Osteoblast (primary cell): ENCODE data around the gene FBXW9. TPM values are rescaled to one million over a fixed set of nuclear protein-coding genes. Genes with fewer than 3 reads are reported as not detected.
A peak's percentile ranks its signal among the peaks of the same experiment; 100 is the strongest.

ENCODE experiments used
- DNase-seq: peaks from one replicate; pipeline ENCODE4 v3.0.0; 2011; ENCODE audit warnings: low spot score, mixed read lengths; ENCODE audit not compliant: insufficient read length; ENCODE audit errors: missing footprints
- H2AFZ ChIP-seq: 2 replicates; pipeline ENCODE4 v1.6.0; 2011; ENCODE audit warnings: mild to moderate bottlenecking, low read length
- H3K27ac ChIP-seq: 2 replicates; pipeline ENCODE4 v1.5.1; 2011; ENCODE audit warnings: mild to moderate bottlenecking, low read depth, low read length, moderate library complexity
- H3K27me3 ChIP-seq: 2 replicates; pipeline ENCODE4 v1.6.0; 2012; ENCODE audit warnings: mild to moderate bottlenecking, control low read depth, inconsistent platforms, low read length, moderate library complexity; ENCODE audit not compliant: insufficient read depth
- H3K36me3 ChIP-seq: 2 replicates; pipeline ENCODE4 v1.5.1; 2011; ENCODE audit warnings: mild to moderate bottlenecking, low read length, control low read depth, moderate library complexity; ENCODE audit not compliant: insufficient read depth
- H3K4me1 ChIP-seq: 2 replicates; pipeline ENCODE4 v1.5.1; 2011; ENCODE audit warnings: mild to moderate bottlenecking, low read length, control low read depth, moderate library complexity; ENCODE audit not compliant: insufficient read depth
- H3K4me2 ChIP-seq: 2 replicates; pipeline ENCODE4 v1.6.0; 2011; ENCODE audit warnings: mild to moderate bottlenecking, low read length; ENCODE audit not compliant: insufficient read depth
- H3K4me3 ChIP-seq: fragments of 200-600 bp; sonication (generic); 3 replicates; pipeline ENCODE4 v1.5.1; 2012; ENCODE audit warnings: mild to moderate bottlenecking, low read length, inconsistent platforms; ENCODE audit not compliant: insufficient read depth
- H3K79me2 ChIP-seq: 2 replicates; pipeline ENCODE4 v1.6.0; 2012; ENCODE audit warnings: mild to moderate bottlenecking, low read length, control low read depth, inconsistent platforms; ENCODE audit not compliant: insufficient read depth
- H3K9me3 ChIP-seq: 2 replicates; pipeline ENCODE4 v1.5.1; 2011; ENCODE audit warnings: low read depth, low read length, control low read depth
- H4K20me1 ChIP-seq: 2 replicates; pipeline ENCODE4 v1.6.0; 2012; ENCODE audit warnings: mild to moderate bottlenecking, low read length, control low read depth; ENCODE audit not compliant: insufficient read depth
- CTCF ChIP-seq: IDR thresholded peaks from 2 replicates; pipeline ENCODE4 v1.5.1; 2011; ENCODE audit warnings: mild to moderate bottlenecking, low read depth, low read length, moderate library complexity; ENCODE audit errors: extremely low read depth
- small RNA-seq: library from RNA; depleted of rRNA; stranded (forward); fragments of <200 nt; gene quantifications from one replicate; pipeline ENCODE3, GENCODE V24; 2012
- total RNA-seq: library from RNA; depleted of rRNA; stranded (reverse); fragments of >200 nt; gene quantifications from 2 replicates; pipeline ENCODE4 v1.2.3, GENCODE V29; 2012

Gene FBXW9
- total RNA-seq, 1 donor = 18.5 TPM

- DNase-seq = peak; percentile 98
- TF ChIP-seq CTCF = peak; percentile 76
- no peaks in the 10 kb centered on the region for H3K79me2 ChIP-seq
- H3K27ac ChIP-seq = peak overlapping the region; percentile 23
- no peaks in the 10 kb centered on the region for H3K36me3 ChIP-seq
- H3K4me3 ChIP-seq = peak overlapping the region; percentile 45
- peak overlapping the region; percentile 80 for H3K4me2 ChIP-seq
- H4K20me1 ChIP-seq = no peaks in the 10 kb centered on the region
- no peaks in the 10 kb centered on the region for H3K4me1 ChIP-seq
- no peaks in the 10 kb centered on the region for H3K9me3 ChIP-seq
- H3K27me3 ChIP-seq = no peaks in the 10 kb centered on the region
- peak overlapping the region; percentile 85 for H2AFZ ChIP-seq
Measured at GRCh38 chr19:12639901-12640613, 56.4 kb downstream of the FBXW9 start.

Small RNA genes lying within 50 kb of the gene (small RNA-seq; reads per million reads assigned to genes)
- gene SNORD41 = 6.0 reads per million, percentile 88 among the genes with 10 or more reads in this experiment

Other genes with a start within 250 kb of the FBXW9 start
- gene ZNF709, start 211.8 kb downstream of the FBXW9 start, total RNA-seq = 5.0 and 5.1 TPM in 2 replicates
- gene ZNF564, start 145.1 kb downstream of the FBXW9 start, total RNA-seq = 7.4 and 9.0 TPM in 2 replicates
- 8.7 and 10.6 TPM in 2 replicates for gene ZNF490, start 85.8 kb downstream of the FBXW9 start, total RNA-seq
- gene ZNF791, start 85.7 kb downstream of the FBXW9 start, total RNA-seq = 16.5 and 16.6 TPM in 2 replicates
- gene MAN2B1, start 29.9 kb downstream of the FBXW9 start, total RNA-seq = 35.8 and 43.0 TPM in 2 replicates
- 5.0 and 8.0 TPM in 2 replicates for gene WDR83, start 29.8 kb downstream of the FBXW9 start, total RNA-seq
- gene DHPS, start 14.8 kb downstream of the FBXW9 start, total RNA-seq = 50.4 and 52.5 TPM in 2 replicates
- gene GNG14, start 8.6 kb downstream of the FBXW9 start, total RNA-seq = not detected in 2 replicates
- 36.6 and 39.8 TPM in 2 replicates for gene TNPO2, start 27.3 kb upstream of the FBXW9 start, total RNA-seq
- gene TRIR, start 38.1 kb upstream of the FBXW9 start, total RNA-seq = 123 and 136 TPM in 2 replicates
- 99.5 and 104 TPM in 2 replicates for gene GET3, start 40.9 kb upstream of the FBXW9 start, total RNA-seq
- not detected in 2 replicates for gene BEST2, start 55.2 kb upstream of the FBXW9 start, total RNA-seq
- 16.8 and 21.7 TPM in 2 replicates for gene HOOK2, start 78.9 kb upstream of the FBXW9 start, total RNA-seq
- gene JUNB, start 94.9 kb upstream of the FBXW9 start, total RNA-seq = 85.5 and 93.0 TPM in 2 replicates
- gene PRDX2, start 105.2 kb upstream of the FBXW9 start, total RNA-seq = 155 and 156 TPM in 2 replicates
- 0.29 TPM in 1 of 2 replicates, not detected in the other for gene THSD8, start 105.4 kb upstream of the FBXW9 start, total RNA-seq
- 7.6 and 8.3 TPM in 2 replicates for gene RNASEH2A, start 110.0 kb upstream of the FBXW9 start, total RNA-seq
- not detected in 2 replicates for gene RTBDN, start 137.9 kb upstream of the FBXW9 start, total RNA-seq
- gene MAST1, start 141.9 kb upstream of the FBXW9 start, total RNA-seq = 0.29 and 0.72 TPM in 2 replicates
- gene DNASE2, start 184.8 kb upstream of the FBXW9 start, total RNA-seq = 48.1 and 61.0 TPM in 2 replicates
- not detected in 2 replicates for gene KLF1, start 190.6 kb upstream of the FBXW9 start, total RNA-seq
- 23.0 and 31.1 TPM in 2 replicates for gene GCDH, start 194.5 kb upstream of the FBXW9 start, total RNA-seq
- gene SYCE2, start 222.7 kb upstream of the FBXW9 start, total RNA-seq = 0.29 TPM in 1 of 2 replicates, not detected in the other
- 41.0 and 47.8 TPM in 2 replicates for gene FARSA, start 237.1 kb upstream of the FBXW9 start, total RNA-seq
- 1,685 and 1,980 TPM in 2 replicates for gene CALR, start 242.0 kb upstream of the FBXW9 start, total RNA-seq
- gene RAD23A, start 249.2 kb upstream of the FBXW9 start, total RNA-seq = 80.2 and 84.0 TPM in 2 replicates